Smooth muscle cell (in vitro differentiated cells): ENCODE measurements around the gene SGSM1. TPM values are rescaled to one million over a fixed set of nuclear protein-coding genes. Genes with fewer than 3 reads are reported as not detected.

Experiments
- DNase-seq: peaks from one replicate; lab custom pipeline; 2025; ENCODE audit not compliant: unreplicated experiment; lab: John Stamatoyannopoulos, UW
- H2AFZ ChIP-seq: fragments of 200-600 bp; sonication (generic); 2 replicates; pipeline ENCODE4 v1.6.0; 2016; ENCODE audit warnings: antibody characterized with exemption, low read depth, mild to moderate bottlenecking
- H3F3A ChIP-seq: fragments of 200-600 bp; sonication (generic); 2 replicates; pipeline ENCODE4 v1.6.0; 2017; ENCODE audit warnings: antibody characterized with exemption, low read depth
- H3K27ac ChIP-seq: fragments of 200-600 bp; sonication (generic); 2 replicates; pipeline ENCODE4 v1.5.1; 2016; ENCODE audit warnings: low read depth, mild to moderate bottlenecking
- H3K27me3 ChIP-seq: fragments of 200-600 bp; sonication (generic); 2 replicates; pipeline ENCODE4 v1.6.1; 2016; ENCODE audit warnings: low read depth, mild to moderate bottlenecking
- H3K36me3 ChIP-seq: fragments of 200-600 bp; sonication (generic); 2 replicates; pipeline ENCODE4 v1.5.1; 2016; ENCODE audit warnings: low read depth
- H3K4me1 ChIP-seq: fragments of 200-600 bp; sonication (generic); 2 replicates; pipeline ENCODE4 v1.5.1; 2016; ENCODE audit warnings: low read depth
- H3K4me2 ChIP-seq: fragments of 200-600 bp; sonication (generic); 2 replicates; pipeline ENCODE4 v1.6.0; 2016; ENCODE audit warnings: mild to moderate bottlenecking
- H3K4me3 ChIP-seq: fragments of 200-600 bp; sonication (generic); 2 replicates; pipeline ENCODE4 v1.5.1; 2016; ENCODE audit warnings: mild to moderate bottlenecking
- H3K79me2 ChIP-seq: fragments of 200-600 bp; sonication (generic); 2 replicates; pipeline ENCODE4 v1.6.0; 2016; ENCODE audit warnings: low read depth, mild to moderate bottlenecking
- H3K9ac ChIP-seq: fragments of 200-600 bp; sonication (generic); 2 replicates; pipeline ENCODE4 v1.6.0; 2016; ENCODE audit warnings: low read depth
- H3K9me3 ChIP-seq: fragments of 200-600 bp; sonication (generic); replicated peaks from 2 replicates; pipeline ENCODE4 v1.5.1; 2016; ENCODE audit warnings: low read depth
- H4K20me1 ChIP-seq: fragments of 200-600 bp; sonication (generic); 2 replicates; pipeline ENCODE4 v1.6.0; 2016; ENCODE audit warnings: low read depth
- CTCF ChIP-seq: fragments of 200-600 bp; sonication (generic); IDR thresholded peaks from 2 replicates; pipeline ENCODE4 v1.5.1; 2017; ENCODE audit warnings: borderline replicate concordance, mild to moderate bottlenecking, antibody characterized with exemption; ENCODE audit not compliant: insufficient read depth, poor library complexity, severe bottlenecking
- WGBS: methylation state at CpG from one replicate; pipeline ENCODE4 v1.1.7; 2016; ENCODE audit warnings: low lambda C conversion rate; 5-methylcytosine and 5-hydroxymethylcytosine counted together
- polyA plus RNA-seq: library from polyadenylated mRNA; unstranded; fragments of >200 nt; fragmentation: Nextera tagmentation; extraction: Ambion mirVana; gene quantifications from 2 replicates; pipeline ENCODE4 v1.2.1, GENCODE V29; 2016
- small RNA-seq: library from RNA; depleted of rRNA; stranded (forward); fragments of <200 nt; gene quantifications from one replicate; pipeline ENCODE3, GENCODE V24; 2014
- total RNA-seq: library from RNA; depleted of rRNA; stranded (reverse); fragments of >200 nt; gene quantifications from 2 replicates; pipeline ENCODE4 v1.2.3, GENCODE V29; 2014

Gene SGSM1
- total and polyA plus RNA-seq, 2 experiments from 2014 or later: 0.18 TPM; not detected in 1

GRCh38 chr22:24975125-24975640, 169.2 kb downstream of the SGSM1 start:
- Histone ChIP-seq H3K4me1 (peaks cover 24% of the 10 kb centered on the region), H2AFZ (no peak overlapping the region), H3K9ac (no peak overlapping the region), H4K20me1 (no peaks in the 10 kb centered on the region), H3K36me3 (no peaks in the 10 kb centered on the region), H3K4me2 (no peak overlapping the region), H3K27ac (no peak overlapping the region), H3K79me2 (peaks cover 9% of the 10 kb centered on the region), H3K27me3 (no peaks in the 10 kb centered on the region), H3K9me3 (no peaks in the 10 kb centered on the region), H3F3A (no peaks in the 10 kb centered on the region), H3K4me3 (no peak overlapping the region)
- TF ChIP-seq CTCF: no peak
- DNase-seq: no peak
- WGBS: 84% methylated on average over 5 of the region's 5 CpGs

- Histone ChIP-seq H3K27ac (peak overlapping the region; percentile 42), H3K9ac (no peak overlapping the region), H3F3A (no peaks in the 10 kb centered on the region), H2AFZ (peak overlapping the region; percentile 76), H3K4me2 (peak overlapping the region; percentile 59), H3K27me3 (no peaks in the 10 kb centered on the region), H3K9me3 (no peaks in the 10 kb centered on the region), H3K4me3 (no peak overlapping the region), H4K20me1 (no peaks in the 10 kb centered on the region), H3K36me3 (no peaks in the 10 kb centered on the region), H3K79me2 (peaks cover 12% of the 10 kb centered on the region), H3K4me1 (peaks cover 21% of the 10 kb centered on the region)
- TF ChIP-seq CTCF: no peak
- 36% methylated on average over 11 of the region's 11 CpGs for WGBS
- DNase-seq: no peak
Measured at GRCh38 chr22:24975813-24976341, 169.9 kb downstream of the SGSM1 start.

- H3K4me2 ChIP-seq: peak overlapping the region; percentile 62
- no peaks in the 10 kb centered on the region for H3K36me3 ChIP-seq
- H3K27ac ChIP-seq: peak overlapping the region; percentile 62
- no peak for DNase-seq
- 90% methylated on average over 18 of the region's 18 CpGs for WGBS
- no peaks in the 10 kb centered on the region for H3K27me3 ChIP-seq
- peaks cover 12% of the 10 kb centered on the region for H3K79me2 ChIP-seq
- peaks cover 21% of the 10 kb centered on the region for H3K4me1 ChIP-seq
- no peak for TF ChIP-seq CTCF
- no peak overlapping the region for H3K9ac ChIP-seq
- no peaks in the 10 kb centered on the region for H3K9me3 ChIP-seq
- H2AFZ ChIP-seq: no peak overlapping the region
- H4K20me1 ChIP-seq: no peaks in the 10 kb centered on the region
- no peaks in the 10 kb centered on the region for H3F3A ChIP-seq
- no peak overlapping the region for H3K4me3 ChIP-seq
Measured at GRCh38 chr22:24976442-24977218, 170.6 kb downstream of the SGSM1 start.

Small RNA genes within 50 kb of the gene (small RNA-seq; reads per million reads assigned to genes)
- gene RF00275: not detected

Other genes with a start within 250 kb of the SGSM1 start
- 7.0 and 14.1 TPM in 2 replicates for gene LRRC75B, start 213.1 kb upstream of the SGSM1 start, total RNA-seq
- gene LRRC75B, start 213.1 kb upstream of the SGSM1 start, polyA plus RNA-seq: 31.8 and 33.5 TPM in 2 replicates
- 24.2 and 28.4 TPM in 2 replicates for gene GGT1, start 203.0 kb upstream of the SGSM1 start, total RNA-seq
- gene GGT1, start 203.0 kb upstream of the SGSM1 start, polyA plus RNA-seq: 38.1 and 55.5 TPM in 2 replicates
- gene PIWIL3, start 31.5 kb upstream of the SGSM1 start, total RNA-seq: 0.04 and 0.36 TPM in 2 replicates
- not detected in 2 replicates for gene PIWIL3, start 31.5 kb upstream of the SGSM1 start, polyA plus RNA-seq
- not detected in 2 replicates for gene LHFPL7, start 140.5 kb downstream of the SGSM1 start, total RNA-seq
- gene LHFPL7, start 140.5 kb downstream of the SGSM1 start, polyA plus RNA-seq: not detected in 2 replicates
- gene KIAA1671, start 146.5 kb downstream of the SGSM1 start, total RNA-seq: 4.8 and 7.6 TPM in 2 replicates
- gene KIAA1671, start 146.5 kb downstream of the SGSM1 start, polyA plus RNA-seq: 1.7 and 3.4 TPM in 2 replicates